D341Med (cell line): Measurements from ENCODE around the gene PPM1J.
A peak's percentile ranks its signal among the peaks of the same experiment; 100 is the strongest.
"Not testable (repeated sequence)": the region's sequence is repeated elsewhere in the genome, so short reads cannot be mapped to it uniquely, and the experiment has no call there.

Experiments used
- DNase-seq: peaks from one replicate; pipeline ENCODE4 v3.0.0; 2012; ENCODE audit warnings: low spot score

The PPM1J gene

DNA sequence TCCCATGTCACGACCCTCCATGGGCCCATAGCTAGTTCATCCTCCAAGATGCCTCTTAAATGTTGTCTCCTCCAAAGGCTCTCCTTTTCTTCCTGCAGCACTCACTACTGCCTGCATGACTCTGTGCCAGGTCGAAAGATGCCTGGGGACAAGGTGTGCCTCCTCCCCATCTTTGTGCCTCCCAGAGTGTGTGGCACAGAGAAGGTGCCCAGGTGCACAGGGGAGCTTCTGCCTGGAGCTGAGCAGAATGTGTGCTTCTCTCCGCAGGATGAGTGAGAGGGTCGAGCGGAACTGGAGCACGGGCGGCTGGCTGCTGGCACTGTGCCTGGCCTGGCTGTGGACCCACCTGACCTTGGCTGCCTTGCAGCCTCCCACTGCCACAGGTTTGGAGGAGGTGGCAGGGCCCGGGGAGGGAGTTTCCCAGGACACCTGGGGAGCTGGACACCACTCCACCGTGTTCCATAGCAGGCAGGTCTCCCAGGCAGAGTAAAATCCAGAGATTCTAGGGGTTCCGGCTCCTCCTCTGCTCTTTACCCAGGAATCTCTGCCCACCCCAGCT, 6.9 kb upstream of the PPM1J start:
- no peak for DNase-seq

DNA sequence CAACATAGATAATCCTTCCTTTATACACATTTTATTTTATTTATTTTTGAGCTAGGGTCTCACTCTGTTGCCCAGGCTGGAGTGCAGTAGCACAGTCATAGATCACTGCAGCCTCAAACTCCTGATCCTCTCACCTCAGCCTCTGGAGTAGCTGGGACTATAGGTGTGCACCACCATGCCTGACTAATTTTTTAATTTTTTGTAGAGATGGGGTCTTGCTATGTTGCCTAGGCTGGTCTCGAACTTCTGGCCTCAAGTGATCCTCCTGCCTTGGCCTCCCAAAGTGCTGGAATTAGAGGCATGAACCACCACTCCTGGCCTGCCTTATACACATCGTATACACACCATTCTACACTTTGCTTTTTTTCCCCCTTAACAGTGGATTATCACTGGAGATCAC, 6.2 kb upstream of the PPM1J start:
- not testable (repeated sequence) for DNase-seq

DNA sequence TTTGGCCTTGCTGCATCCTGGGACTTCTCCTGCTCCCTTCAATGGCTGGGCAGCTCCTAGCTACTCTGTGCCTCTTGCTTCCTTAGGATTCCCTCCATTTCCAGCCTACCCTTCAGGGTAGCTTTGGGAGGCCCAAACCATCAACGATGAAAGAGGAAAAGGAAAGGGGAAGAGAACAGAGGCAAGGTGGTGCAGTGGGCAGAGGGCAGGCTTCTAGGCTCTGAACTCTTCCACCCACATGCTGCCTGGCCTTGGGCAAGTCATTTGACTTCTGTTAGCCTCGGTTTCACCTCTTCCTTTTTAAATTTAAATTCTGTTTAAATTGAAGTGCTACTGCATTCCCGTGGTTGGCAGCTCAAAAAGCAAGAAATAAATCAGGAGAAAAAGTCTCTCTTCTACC, 5.7 kb upstream of the PPM1J start:
- no peak for DNase-seq

DNA sequence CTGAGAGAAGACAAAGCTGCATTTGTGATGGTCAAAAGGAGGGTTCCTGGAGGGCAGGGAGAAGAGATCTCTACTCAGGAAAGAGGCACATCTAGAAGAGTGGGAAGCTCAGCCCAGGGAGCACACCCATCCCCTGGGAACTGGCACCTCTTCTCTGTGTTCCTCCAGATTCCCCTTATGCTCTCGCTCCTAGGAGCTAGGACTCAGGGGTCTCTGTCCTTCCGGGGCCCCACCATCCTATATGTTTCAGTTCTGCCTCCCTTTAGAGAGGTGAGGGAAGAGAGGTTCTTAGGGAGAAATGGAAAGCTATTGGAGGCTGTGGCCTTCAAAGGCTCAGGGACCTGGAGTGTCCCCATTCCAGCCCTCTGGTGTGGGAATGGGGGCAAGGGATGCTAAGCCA, 4.6 kb upstream of the PPM1J start:
- no peak for DNase-seq

DNA sequence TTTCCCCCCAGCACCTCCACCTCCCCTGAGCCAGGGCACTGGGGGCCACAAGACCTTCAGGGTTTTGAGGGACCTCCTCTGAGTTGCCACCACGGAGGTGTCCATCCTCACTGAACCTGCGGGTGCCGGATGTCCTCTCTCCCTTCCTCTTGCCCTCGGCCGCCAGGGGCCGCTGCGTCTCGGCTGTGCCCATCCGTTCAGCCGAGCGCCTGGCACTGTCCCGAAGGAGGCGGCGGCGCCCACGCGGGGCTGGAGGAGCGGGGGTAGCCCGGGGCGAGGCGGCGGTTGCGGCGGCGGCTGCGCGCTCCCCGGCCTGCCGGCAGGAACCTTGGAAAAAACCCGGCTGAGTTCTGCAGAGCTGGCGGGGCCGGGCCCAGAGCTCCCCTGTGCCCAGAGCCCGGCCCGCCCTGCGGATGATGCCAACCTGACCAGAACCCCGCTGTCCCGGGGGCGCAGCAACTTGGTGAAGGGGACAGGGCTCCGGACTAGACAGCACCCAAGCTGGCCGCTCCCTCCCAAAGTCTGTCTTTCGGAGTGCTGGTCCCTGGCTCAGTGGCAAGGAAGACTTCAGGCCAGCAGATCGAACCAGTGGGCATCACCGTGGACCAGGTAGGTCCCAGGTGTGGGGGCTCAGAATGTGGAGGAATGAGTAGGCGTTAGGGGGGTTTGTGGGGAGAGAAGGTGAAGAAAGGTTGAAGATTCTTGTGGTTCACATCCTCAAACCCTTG, 3.7 kb upstream of the PPM1J start:
- peak; percentile 86 for DNase-seq

DNA sequence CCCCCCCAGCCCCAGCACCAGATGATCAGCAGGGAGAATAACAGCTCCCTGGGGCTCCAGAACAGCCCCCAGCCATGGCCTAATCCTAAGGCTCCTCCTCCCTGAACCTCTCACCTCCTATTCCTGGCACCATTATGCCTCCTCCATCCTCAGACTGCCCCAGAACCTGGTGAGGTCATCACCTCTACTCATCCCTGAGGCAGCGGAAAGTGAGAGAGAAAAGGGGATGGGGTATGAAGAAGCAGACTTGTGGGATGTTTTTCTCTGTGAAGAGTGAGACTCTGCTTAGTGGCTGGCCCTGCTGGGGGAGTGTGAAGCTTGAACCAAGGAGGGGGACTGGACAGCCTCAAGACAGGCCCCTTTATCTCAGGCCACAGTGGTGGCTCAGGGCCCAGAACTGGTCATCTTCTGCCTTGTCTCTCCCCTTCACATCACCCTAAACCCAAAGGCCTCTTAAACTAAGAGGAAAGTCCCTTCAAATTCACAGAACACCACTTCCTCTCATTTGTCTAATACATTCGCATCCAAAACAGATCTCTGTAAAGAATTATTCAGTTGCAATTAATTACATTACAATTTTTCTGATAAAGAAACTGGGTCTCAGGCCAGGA, 2.2 kb upstream of the PPM1J start:
- no peak for DNase-seq

DNA sequence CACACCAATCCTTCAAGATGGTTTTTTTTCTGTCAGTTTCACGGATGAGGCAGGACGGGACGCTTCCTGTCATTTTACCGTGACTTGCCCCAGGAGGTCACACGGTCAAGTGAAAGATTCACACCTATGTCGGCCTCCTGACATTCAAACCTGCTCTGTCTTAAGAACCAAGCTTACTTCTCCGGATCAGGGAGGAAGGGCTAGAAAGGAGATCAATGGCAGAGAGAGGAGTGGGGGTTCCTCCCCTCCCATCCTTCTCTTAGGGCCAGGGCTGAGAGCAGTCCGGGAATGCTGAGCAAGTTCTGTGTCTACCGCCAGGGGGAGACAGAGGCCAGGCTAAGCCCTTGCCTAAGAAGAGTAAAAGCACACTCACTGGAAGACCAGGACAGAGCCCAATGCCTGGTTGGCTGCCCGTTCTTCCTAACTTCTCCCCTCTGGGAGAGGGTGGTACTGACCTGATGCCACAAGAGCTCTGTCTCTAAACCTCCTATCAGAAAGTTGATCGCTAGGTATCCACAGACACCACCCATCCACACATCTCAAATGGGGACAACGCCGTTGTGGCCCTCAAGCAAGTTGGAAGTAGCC, 1.1 kb upstream of the PPM1J start:
- DNase-seq = peak; percentile 81

DNA sequence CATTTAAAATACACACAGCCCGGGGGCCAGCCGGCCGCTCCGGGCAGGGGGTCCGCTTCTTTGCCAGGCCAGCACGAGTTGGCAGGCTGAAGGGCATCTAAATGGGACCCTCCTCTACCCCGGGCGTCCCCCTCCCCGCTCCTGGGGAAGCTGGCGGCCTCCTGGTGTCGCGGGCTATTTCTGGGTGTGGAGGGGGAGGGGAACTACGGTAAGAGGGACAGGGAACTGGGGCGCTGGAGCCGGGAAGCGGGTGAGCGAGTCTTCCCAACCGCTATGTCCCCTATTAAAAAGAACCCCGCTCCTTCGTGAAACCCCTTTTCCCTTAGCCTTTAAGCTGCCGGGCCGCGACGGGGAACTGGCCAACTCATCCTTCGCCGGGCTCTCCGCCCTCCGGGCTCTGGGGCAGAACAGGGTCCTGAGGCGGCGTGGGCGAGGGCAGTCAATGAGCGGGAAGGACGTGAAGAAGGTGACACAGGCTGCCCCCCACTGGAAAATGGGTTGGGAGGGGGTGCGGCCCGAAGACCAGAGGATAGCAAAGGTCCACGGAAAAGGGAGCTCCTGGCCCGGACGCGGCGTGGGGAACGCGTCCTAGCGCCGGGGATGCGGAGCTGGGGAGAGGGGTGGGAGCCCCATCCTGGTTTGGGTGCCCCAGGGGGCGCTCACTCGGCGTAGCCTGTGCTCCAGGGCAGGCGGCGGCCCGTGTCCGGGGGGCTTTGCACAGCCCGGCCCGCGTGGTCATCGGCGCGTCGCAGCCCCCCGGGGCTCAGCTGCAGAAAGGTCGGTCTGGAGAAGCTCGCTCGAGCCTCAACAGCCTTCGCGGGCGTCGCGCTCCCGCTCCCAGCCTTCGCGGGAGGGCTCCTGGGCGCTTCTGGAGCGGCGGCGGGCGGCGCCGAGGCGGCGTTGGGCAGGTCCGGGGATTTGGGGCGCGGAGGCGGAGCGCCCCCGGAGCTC, 544 bp downstream of the PPM1J start:
- DNase-seq = no peak

DNA sequence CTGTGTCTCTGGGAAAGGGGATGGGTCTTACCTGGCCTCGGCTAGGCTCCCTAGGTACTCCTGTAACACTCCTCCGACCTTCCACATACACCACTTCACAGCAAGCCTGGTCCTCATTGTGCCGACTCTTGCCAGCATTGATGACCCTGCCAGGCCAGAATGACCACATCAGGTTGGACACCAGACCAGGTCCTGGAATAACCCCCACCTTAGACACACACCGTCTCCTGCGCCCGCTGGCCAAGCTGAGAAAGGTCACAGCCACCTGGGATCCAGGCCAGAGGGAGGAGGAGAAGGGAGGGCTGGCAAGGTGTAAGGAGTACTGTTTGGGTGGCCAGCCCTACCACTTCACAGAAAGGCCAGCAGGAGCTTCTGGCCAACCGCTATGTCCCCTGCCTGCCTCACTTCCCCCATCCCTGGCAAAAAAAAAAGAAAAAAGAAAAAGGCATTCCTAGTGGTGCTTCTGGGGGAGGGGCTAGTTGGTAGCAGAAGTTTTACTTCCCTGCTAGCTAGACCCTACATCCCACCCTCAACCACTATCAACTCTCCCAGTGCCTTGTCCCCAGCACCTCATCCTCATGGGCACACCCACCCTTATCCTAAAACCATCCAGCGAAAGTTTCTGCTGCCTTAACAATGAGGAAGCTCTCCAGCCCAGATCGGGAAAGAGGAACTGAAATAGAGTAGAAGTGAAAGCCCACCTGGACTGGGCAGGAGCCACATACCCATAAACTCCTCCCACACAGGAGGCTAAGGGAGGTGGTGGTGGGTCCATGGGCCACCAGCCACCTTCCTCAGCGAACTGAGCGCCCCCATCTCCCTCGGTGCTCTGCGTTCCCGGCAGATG, 1.4 kb downstream of the PPM1J start:
- no peak for DNase-seq

DNA sequence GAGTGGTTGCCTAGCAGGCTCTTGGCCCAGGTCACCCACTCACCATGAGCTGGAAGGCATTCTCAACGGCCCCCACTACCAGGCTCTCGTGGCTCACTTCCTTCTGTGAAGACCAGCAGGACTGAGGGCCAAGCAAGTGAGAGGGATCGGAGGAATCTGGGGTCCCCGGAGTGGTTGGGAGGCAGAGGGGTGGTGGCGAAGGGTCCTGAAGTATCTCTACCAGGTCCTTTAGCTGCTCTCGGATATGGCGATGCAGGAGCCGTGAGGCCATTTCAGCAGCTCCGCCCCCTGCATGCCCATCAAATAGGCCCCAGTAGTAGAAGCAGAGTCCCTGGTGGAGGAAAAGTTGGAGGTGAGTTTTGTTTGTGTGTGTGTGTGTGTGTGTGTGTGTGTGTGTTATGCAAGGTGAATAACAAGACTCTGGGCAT, 2.4 kb downstream of the PPM1J start:
- no peak for DNase-seq

DNA sequence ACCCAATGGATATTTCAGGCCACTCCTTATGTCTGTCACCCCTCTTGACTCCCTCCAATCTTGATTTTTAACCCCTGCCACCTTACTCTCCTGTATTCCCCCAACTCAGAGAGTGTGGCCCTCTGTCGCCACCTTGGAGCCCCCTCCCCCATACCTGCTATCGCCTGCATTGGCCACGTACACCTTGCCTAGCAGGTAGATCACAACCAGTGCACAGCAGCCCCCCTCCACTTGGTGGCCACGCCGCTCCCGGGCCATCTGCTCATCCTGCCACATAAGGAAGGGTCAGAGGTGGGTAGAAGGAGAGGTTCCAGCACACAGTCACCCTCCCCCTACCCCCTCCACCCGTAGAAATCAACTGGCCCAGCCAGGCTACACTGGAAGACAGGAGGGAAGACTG, 2.9 kb downstream of the PPM1J start:
- DNase-seq = no peak

DNA sequence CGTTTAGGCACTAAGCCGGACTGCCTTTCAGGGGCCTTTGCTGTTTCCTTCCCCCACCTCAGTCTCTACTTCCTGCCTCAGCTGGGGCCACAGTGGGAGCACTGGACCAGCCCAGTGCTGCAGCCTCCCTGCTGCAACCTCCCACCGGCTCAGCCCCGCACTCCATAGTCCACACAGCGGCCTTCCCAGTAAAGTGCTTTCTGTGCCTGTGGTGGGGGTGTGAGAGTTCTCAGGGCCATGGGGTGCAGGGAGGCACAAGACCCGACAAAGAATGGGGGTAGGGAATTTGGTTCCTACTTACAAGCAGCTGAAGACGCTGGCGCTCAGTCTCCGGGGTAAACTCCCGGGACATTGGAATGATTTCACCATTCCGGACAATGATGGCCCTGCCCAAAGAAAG, 3.5 kb downstream of the PPM1J start:
- no peak for DNase-seq

DNA sequence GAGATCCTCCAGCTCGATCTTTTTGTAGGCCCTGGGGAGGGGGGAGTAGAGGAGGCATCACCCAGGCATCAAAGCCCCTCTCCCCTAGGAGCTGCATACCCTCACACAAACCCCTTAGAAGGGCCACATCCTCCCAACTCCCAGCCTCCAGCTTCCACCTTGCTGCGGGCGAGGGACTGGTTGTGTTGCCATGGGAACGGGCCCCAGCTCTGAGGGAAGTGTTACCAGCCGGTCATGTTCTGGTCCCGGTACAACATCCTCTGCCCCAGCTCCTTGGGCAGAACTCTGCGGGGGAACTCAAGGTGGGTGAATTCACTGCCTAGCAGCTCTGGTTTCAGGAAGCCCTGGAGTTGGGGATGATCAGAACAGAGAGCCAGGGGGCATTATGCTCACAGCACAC, 4.1 kb downstream of the PPM1J start:
- DNase-seq = no peak

DNA sequence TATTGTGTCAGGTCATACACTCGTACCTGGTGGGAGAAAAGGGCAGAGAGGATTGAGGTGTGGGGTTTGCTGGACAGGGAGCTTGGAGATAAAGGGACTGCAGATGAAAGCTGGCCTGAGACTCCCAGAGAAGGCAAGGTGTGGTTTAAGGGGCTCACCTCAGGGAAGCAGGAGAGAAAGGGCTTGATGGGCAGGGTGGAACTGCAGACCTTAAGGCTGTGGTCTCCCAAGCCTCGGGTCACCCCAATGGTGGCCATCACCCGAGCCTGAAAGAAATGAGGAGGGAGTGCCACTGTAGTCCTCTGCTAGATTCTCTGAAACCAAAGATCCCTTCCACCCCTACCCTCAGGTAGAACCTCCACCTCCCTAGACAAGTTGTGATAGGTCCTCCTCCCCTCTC, 4.5 kb downstream of the PPM1J start:
- no peak for DNase-seq

DNA sequence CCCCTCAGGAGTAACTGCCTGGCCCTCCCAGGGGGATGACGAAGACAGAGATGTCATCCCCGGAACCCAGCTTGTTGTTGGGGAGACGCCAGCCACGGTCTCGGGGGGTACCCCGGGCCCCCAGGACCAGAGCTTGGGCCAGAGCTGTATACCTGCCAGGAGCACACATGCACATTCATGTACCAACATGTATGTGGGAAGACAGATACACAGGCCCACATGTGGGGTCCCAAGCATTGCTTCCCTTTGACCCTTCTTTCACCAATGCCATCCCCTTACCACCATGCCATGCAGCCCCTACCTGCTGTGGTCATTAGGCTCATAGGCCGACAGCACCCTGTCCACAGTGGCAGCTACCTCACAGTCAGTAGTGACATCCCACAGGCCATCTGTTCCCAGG, 5.0 kb downstream of the PPM1J start:
- DNase-seq = no peak

DNA sequence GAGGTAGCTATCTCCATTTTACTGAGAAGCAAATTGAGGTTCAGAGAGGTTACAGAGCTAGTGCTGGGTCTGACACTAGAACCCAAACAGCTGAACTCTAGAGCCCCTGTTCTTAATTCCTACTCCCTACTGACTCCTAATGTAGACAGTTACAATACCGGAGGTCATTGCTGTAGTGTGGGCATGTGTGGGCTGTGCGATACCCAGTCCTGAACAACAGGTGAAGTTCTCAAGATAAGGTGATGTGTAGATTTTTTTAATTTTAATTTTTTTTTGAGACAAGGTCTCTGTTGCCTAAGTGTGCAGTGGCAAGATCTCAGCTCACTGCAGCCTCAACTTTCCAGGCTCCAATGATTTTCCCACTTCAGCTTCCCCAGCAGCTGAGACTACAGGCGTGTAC, 6.6 kb downstream of the PPM1J start:
- no peak for DNase-seq

DNA sequence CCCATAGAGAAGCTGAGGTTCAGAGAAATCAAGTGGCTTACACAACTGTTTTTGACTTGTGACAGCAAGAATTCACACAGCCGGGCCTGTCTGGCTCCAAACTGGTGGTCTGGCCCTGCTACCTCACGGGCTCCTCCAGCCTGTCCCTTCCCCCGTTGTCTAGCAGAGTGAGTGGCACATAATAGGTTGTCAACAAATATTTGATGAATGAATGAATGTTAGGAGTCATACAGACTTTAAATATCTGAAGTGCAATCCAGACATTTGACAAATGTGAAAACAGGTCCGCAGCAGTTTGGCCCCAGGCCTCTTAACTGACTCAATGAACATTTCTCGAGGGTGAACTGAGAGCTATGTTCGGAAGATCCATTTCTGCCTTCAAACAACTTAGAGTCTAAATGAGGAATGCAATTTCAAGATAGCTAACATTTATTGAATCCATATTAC, 7.1 kb downstream of the PPM1J start:
- no peak for DNase-seq

DNA sequence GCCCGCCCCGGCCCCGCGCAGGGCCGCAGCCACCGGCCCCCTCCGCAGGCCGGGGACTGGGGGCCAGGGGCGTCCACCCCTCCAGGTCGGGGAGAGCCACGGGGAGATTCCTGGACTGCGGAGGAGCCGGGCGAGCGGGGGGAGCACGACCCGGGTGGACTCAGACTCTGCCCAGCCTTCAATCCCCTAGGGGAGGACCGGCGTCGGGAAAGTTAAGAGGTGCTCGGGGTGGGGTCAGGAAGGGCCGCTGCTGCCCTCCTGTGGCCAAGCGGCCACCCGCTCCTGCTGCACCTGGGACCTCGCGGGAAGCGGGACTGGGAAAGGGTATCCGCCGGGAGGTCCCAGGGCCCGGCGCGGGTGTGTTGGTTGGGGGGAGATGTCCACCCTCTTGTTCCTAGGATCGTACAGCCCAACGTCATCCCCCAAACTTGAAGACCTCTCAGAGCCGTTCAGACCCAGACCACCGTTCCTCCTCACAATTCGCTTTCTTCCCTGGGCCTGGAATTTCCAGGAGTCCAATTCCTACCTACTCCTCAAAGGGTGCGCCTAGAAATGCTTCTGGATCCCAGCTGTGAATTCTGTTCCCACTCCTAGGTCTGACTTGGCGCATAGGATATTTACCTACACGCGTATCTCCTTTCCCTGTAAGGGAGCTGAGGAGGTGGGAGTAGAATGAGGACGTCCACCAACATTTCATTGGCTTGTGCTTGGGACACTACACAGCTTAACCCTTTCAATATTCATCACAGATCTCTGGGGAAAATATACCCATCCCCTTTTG, 7.7 kb downstream of the PPM1J start:
- DNase-seq = peak; percentile 92

DNA sequence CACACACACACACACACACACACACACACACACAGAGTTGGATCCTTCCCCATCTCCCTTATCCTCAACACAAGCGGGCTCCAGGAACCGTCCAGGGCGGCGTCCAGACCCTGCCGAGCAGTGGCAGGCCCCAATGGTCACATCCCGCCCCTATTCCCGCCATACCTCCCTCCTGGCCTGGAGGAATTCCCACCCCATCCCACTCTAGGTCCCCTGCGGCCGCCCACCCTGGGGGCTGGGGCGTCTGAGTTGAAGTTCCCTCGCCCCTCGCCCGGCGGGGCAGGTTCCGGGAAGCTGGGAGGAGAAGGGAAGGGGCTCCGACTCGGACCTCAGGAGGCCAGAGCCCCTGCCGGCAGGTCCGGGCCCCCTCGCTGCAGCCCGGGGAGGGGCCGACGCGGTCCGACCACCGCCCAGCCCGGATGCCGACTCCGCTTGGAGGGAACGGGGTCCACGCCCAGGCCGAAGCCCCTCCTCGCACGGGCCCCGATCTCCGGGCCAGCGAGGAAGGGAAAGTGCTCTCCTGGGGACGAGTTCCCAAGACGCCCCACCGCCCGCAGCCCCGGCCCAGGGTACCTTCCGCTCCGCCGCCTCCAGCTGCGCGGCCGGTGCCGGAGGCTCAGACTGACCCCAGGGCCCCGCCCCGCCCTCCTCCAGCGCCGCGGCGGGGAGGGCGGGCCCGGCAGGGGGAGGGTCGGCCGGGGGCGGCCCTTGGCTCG, 8.5 kb downstream of the PPM1J start, which contains the start of gene RHOC:
TSS of gene RHOC (minus strand) at position 623 of the 716 bp plus-strand sequence. CDS start 3,328 bp downstream, outside the sequence.
- DNase-seq = no peak
